HCT116 (cell line): Measurements from ENCODE around the gene ATXN7L2. TPM values are rescaled to one million over a fixed set of nuclear protein-coding genes. Genes with fewer than 3 reads are reported as not detected.

Experiments
- ATAC-seq: fragments of 200-7000 bp; cut with Tn5 transposase; 2 replicates; pipeline ENCODE4 v1.9.1; 2020; ENCODE audit warnings: mild to moderate bottlenecking, moderate library complexity
- BruUV-seq: library from RNA; stranded (reverse); fragments of 400-500 nt; replicated peaks from 2 replicates; lab custom pipeline; 2021; lab: Mats Ljungman, UMichigan
- CTCF ChIA-PET: fragments of 300-600 bp; sonication (Branson Sonifier 250); formaldehyde crosslinking; loops from one replicate; lab custom pipeline; 2021; ENCODE audit warnings: antibody characterized with exemption; lab: Charles Lee
- POLR2A ChIA-PET: fragments of 300-600, 350-600 bp; sonication (Branson Sonifier 250); formaldehyde crosslinking; loops from one replicate; lab custom pipeline; 2021; ENCODE audit warnings: antibody characterized with exemption; lab: Charles Lee
- RAD21 ChIA-PET, 2 experiments: fragments of 300-600 bp; sonication (Branson Sonifier 250); formaldehyde crosslinking; loops; one replicate each; lab custom pipeline; 2023; ENCODE audit warnings: low total read pairs in 2 of 2; ENCODE audit not compliant: uncharacterized antibody in 2 of 2, unreplicated experiment in 2 of 2, low non-redundant PET in 1 of 2; lab: Charles Lee
- DNase-seq: peaks from one replicate; pipeline ENCODE4 v3.0.0-alpha.2; 2010; ENCODE audit warnings: low read depth, low spot score
- H2AFZ ChIP-seq: fragments of 200-600 bp; shearing (Covaris generic), sonication (generic); 2 replicates; pipeline ENCODE4 v1.6.1; 2017; ENCODE audit warnings: low read depth, mixed run types, mixed read lengths, antibody characterized with exemption, low read length; ENCODE audit not compliant: poor library complexity, severe bottlenecking
- H3K27ac ChIP-seq: 2 replicates; pipeline ENCODE4 v1.5.1; 2012; ENCODE audit warnings: low read depth, low read length
- H3K27me3 ChIP-seq: fragments of 200-600 bp; sonication (generic); 2 replicates; pipeline ENCODE4 v1.6.1; 2016; ENCODE audit warnings: mixed run types, low read length, mixed read lengths; ENCODE audit not compliant: insufficient read depth
- H3K36me3 ChIP-seq, 2 experiments: fragments of 200-500 bp in 1 of 2; fragments of 200-600 bp in 1 of 2; sonication (Bioruptor generic) in 1 of 2; sonication (generic) in 1 of 2; 2 replicates each; pipeline versions ENCODE4 v1.5.1 to v1.6.1; 2014 to 2016; ENCODE audit warnings: low read length in 2 of 2, inconsistent platforms in 1 of 2, mixed read lengths in 1 of 2, mixed run types in 1 of 2; ENCODE audit not compliant: insufficient read depth in 2 of 2, control insufficient read depth in 1 of 2
- H3K4me1 ChIP-seq, 2 experiments: fragments of 200-600 bp in 1 of 2; sonication (generic) in 1 of 2; 2 replicates each; pipeline versions ENCODE4 v1.5.1 to v1.6.1; 2012 to 2017; ENCODE audit warnings: low read length in 2 of 2, inconsistent platforms in 1 of 2, mild to moderate bottlenecking in 1 of 2, mixed read lengths in 1 of 2, mixed run types in 1 of 2, moderate library complexity in 1 of 2; ENCODE audit not compliant: insufficient read depth in 2 of 2, control insufficient read depth in 1 of 2
- H3K4me2 ChIP-seq: fragments of 200-600 bp; sonication (generic); 2 replicates; pipeline ENCODE4 v1.6.1; 2017; ENCODE audit warnings: mixed run types, low read length, mixed read lengths
- H3K4me3 ChIP-seq, 2 experiments: fragments of 200-600 bp in 1 of 2; sonication (generic) in 1 of 2; replicated peaks in 1 of 2; 2 replicates each; pipeline ENCODE4 v1.5.1; 2011 to 2016; ENCODE audit warnings: low read length in 2 of 2, control low read depth in 1 of 2, low read depth in 1 of 2, mild to moderate bottlenecking in 1 of 2, mixed read lengths in 1 of 2, mixed run types in 1 of 2
- H3K79me2 ChIP-seq: fragments of 200-600 bp; sonication (generic); 2 replicates; pipeline ENCODE4 v1.6.1; 2017; ENCODE audit warnings: mild to moderate bottlenecking, mixed run types, low read length, moderate library complexity, mixed read lengths; ENCODE audit not compliant: insufficient read depth
- H3K9ac ChIP-seq: fragments of 200-600 bp; sonication (generic); 2 replicates; pipeline ENCODE4 v1.6.1; 2016; ENCODE audit warnings: low read length, mixed read lengths
- H3K9me2 ChIP-seq: fragments of 200-600 bp; sonication (generic), shearing (Covaris generic); 2 replicates; pipeline ENCODE4 v1.6.1; 2017; ENCODE audit warnings: mixed run types, mild to moderate bottlenecking, moderate library complexity; ENCODE audit not compliant: insufficient read depth
- H3K9me3 ChIP-seq, 2 experiments: fragments of 200-500 bp in 1 of 2; fragments of 200-600 bp in 1 of 2; sonication (Bioruptor generic) in 1 of 2; sonication (generic) in 1 of 2; 2 replicates each; pipeline ENCODE4 v1.6.1; 2014 to 2017; ENCODE audit warnings: low read length in 2 of 2, mixed read lengths in 2 of 2, inconsistent platforms in 1 of 2, low read depth in 1 of 2, mild to moderate bottlenecking in 1 of 2, mixed run types in 1 of 2, moderate library complexity in 1 of 2; ENCODE audit not compliant: control insufficient read depth in 1 of 2, insufficient read depth in 1 of 2
- H4K20me1 ChIP-seq: fragments of 200-600 bp; sonication (generic), shearing (Covaris generic); 2 replicates; pipeline ENCODE4 v1.6.1; 2017; ENCODE audit warnings: mixed run types, mild to moderate bottlenecking, moderate library complexity; ENCODE audit not compliant: insufficient read depth
- EGR1 ChIP-seq: IDR thresholded peaks from 2 replicates; pipeline ENCODE4 v1.6.1; 2012; ENCODE audit warnings: low read depth
- EZH2 ChIP-seq: fragments of 200-600 bp; sonication (generic); IDR thresholded peaks from 2 replicates; pipeline ENCODE4 v1.6.1; 2017; ENCODE audit warnings: antibody characterized with exemption, mixed run types
- FOSL1 ChIP-seq: IDR thresholded peaks from 2 replicates; pipeline ENCODE4 v1.6.1; 2012; ENCODE audit warnings: low read depth
- JUND ChIP-seq: IDR thresholded peaks from 2 replicates; pipeline ENCODE4 v1.6.1; 2012
- POLR2A ChIP-seq: IDR thresholded peaks from 2 replicates; pipeline ENCODE4 v1.7.0; 2011; ENCODE audit warnings: borderline replicate concordance; ENCODE audit not compliant: insufficient read depth, insufficient read length; ENCODE audit errors: extremely low read depth
- SIN3A ChIP-seq: IDR thresholded peaks from 2 replicates; pipeline ENCODE4 v1.6.1; 2012; ENCODE audit warnings: low read depth
- SRF ChIP-seq: IDR thresholded peaks from 2 replicates; pipeline ENCODE4 v1.6.1; 2012; ENCODE audit warnings: low read depth
- YY1 ChIP-seq: IDR thresholded peaks from 2 replicates; pipeline ENCODE4 v1.6.1; 2011; ENCODE audit warnings: low read length, low read depth, moderate library complexity, mild to moderate bottlenecking; ENCODE audit not compliant: insufficient replicate concordance; ENCODE audit errors: extremely low read depth
- ZFX ChIP-seq: fragments of 450-650 bp; IDR thresholded peaks from 2 replicates; pipeline ENCODE4 v1.6.1; 2017
- intact Hi-C: fragments of 100-400 bp; cut with micrococcal nuclease; formaldehyde crosslinking; loops from 2 replicates; pipeline ENCODE4 v1.10.0; 2022
- total RNA-seq: library from RNA; stranded (reverse); gene quantifications from one replicate; pipeline ENCODE4 v1.2.1, GENCODE V29; 2021; ENCODE audit not compliant: unreplicated experiment
- TF ChIP-seq, protein P1 (sequence below): IDR thresholded peaks from 2 replicates; pipeline ENCODE4 v1.6.1; 2012
- TF ChIP-seq, protein P2 (sequence below): IDR thresholded peaks from 2 replicates; pipeline ENCODE4 v1.6.1; 2011; ENCODE audit warnings: mild to moderate bottlenecking, low read length, moderate library complexity; ENCODE audit not compliant: insufficient replicate concordance; ENCODE audit errors: extremely low read depth

ATXN7L2 gene
- total RNA-seq, 1 experiment from 2014 or later: 7.2 TPM

DNA sequence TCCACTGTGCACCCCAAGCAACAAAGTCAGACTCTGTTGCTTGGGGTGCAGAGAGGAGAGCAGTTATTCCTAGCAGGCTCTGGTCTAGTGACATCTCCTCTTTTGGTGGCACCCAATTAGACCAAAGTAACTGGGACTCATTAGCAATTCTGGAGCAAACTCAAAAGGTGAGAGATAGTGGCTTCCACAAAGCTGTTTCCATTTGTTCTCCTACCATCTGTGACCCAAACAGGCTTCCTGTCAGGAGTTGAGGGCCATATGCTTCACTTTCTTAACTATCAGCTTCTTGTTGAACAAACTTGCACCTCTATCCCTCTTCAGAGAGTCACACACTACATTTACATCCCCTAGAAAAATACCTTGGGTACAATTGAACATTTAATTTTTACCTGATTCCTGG is 1.5 kb upstream of the ATXN7L2 start:
- Histone ChIP-seq H4K20me1 (no peaks in the 10 kb centered on the region), H3K4me3 (no peak overlapping the region), H2AFZ (no peak overlapping the region), H3K27ac (no peak overlapping the region), H3K36me3 (no peaks in the 10 kb centered on the region), H3K79me2 (0 out of 2 replicates have a peak, but pooled peaks cover 4% of the 10 kb centered on the region), H3K9me2 (no peaks in the 10 kb centered on the region), H3K4me2 (no peak overlapping the region), H3K27me3 (0 out of 2 replicates have a peak, but pooled peaks cover 6% of the 10 kb centered on the region), H3K9me3 (no peaks in the 10 kb centered on the region), H3K4me1 (peaks cover 11 to 26% of the 10 kb centered on the region in 2 experiments), H3K9ac (no peak overlapping the region)
- DNase-seq: no peak
- no TSS peak for BruUV-seq
- RAD21 ChIA-PET: no interaction called here
- TF ChIP-seq ZFX: no peak
- no peak for TF ChIP-seq SRF
- no peak for TF ChIP-seq POLR2A
- no peak for TF ChIP-seq EZH2
- TF ChIP-seq EGR1: no peak
- no peak for TF ChIP-seq SIN3A
- no peak for TF ChIP-seq FOSL1
- no peak for TF ChIP-seq YY1
- TF ChIP-seq, protein P1, sequence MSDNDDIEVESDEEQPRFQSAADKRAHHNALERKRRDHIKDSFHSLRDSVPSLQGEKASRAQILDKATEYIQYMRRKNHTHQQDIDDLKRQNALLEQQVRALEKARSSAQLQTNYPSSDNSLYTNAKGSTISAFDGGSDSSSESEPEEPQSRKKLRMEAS: no peak
- TF ChIP-seq, protein P2, sequence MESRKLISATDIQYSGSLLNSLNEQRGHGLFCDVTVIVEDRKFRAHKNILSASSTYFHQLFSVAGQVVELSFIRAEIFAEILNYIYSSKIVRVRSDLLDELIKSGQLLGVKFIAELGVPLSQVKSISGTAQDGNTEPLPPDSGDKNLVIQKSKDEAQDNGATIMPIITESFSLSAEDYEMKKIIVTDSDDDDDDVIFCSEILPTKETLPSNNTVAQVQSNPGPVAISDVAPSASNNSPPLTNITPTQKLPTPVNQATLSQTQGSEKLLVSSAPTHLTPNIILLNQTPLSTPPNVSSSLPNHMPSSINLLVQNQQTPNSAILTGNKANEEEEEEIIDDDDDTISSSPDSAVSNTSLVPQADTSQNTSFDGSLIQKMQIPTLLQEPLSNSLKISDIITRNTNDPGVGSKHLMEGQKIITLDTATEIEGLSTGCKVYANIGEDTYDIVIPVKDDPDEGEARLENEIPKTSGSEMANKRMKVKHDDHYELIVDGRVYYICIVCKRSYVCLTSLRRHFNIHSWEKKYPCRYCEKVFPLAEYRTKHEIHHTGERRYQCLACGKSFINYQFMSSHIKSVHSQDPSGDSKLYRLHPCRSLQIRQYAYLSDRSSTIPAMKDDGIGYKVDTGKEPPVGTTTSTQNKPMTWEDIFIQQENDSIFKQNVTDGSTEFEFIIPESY: no peak
- no peak for TF ChIP-seq JUND
- intact Hi-C loops: loop anchor here (5.0 kb wide), 1 partner anchor 55 kb away; the partner anchor contains the start of gene PSMA5
- POLR2A ChIA-PET: no interaction called here
- ATAC-seq: no peak
- CTCF ChIA-PET: interaction anchor here (1.1 kb wide), 1 partner anchor 12 kb away, joined by 3 read pairs; the partner anchor contains the start of gene CYB561D1
